HepG2 (cell line): ENCODE measurements around the gene IRF1. TPM values are rescaled to one million over a fixed set of nuclear protein-coding genes. Genes with fewer than 3 reads are reported as not detected.

Source experiments
- GATA4 ChIP-seq: sonication (generic); IDR thresholded peaks from 2 replicates; pipeline ENCODE4 v1.6.1; 2016; ENCODE audit warnings: antibody characterized with exemption, low read depth, borderline replicate concordance
- HOXA7 ChIP-seq: sonication (generic); formaldehyde crosslinking; IDR thresholded peaks from 2 replicates; pipeline ENCODE4 v1.8.1; 2022; ENCODE audit warnings: mild to moderate bottlenecking, missing genetic modification reagents, moderate library complexity
- POLR2AphosphoS5 ChIP-seq: IDR thresholded peaks from 2 replicates; pipeline ENCODE4 v1.6.1; 2012; ENCODE audit warnings: low read depth, low read length
- REST ChIP-seq, 2 experiments: IDR thresholded peaks; 2 replicates each; pipeline ENCODE4 v1.6.1; 2011 to 2012; ENCODE audit warnings: low read length in 2 of 2, borderline replicate concordance in 1 of 2, low read depth in 1 of 2, mild to moderate bottlenecking in 1 of 2, moderate library complexity in 1 of 2
- SMC3 ChIP-seq: IDR thresholded peaks from 2 replicates; pipeline ENCODE4 v1.6.1; 2011; ENCODE audit warnings: low read length, improper control_type of control experiment
- STAG1 ChIP-seq: sonication (generic); formaldehyde crosslinking; IDR thresholded peaks from 2 replicates; pipeline ENCODE4 v1.4.0; 2020; ENCODE audit warnings: missing genetic modification reagents
- TBP ChIP-seq: sonication (generic); formaldehyde crosslinking; IDR thresholded peaks from 2 replicates; pipeline ENCODE4 v1.5.0; 2020; ENCODE audit warnings: missing genetic modification reagents
- THAP11 ChIP-seq: IDR thresholded peaks from 2 replicates; pipeline ENCODE4 v1.6.1; 2016; ENCODE audit warnings: missing biosample characterization, missing genetic modification reagents
- ZHX1 ChIP-seq: sonication (generic); formaldehyde crosslinking; IDR thresholded peaks from 2 replicates; pipeline ENCODE4 v1.8.1; 2022; ENCODE audit warnings: low read depth, mild to moderate bottlenecking, missing genetic modification reagents
- ZNF382 ChIP-seq: sonication (generic); formaldehyde crosslinking; IDR thresholded peaks from 2 replicates; pipeline ENCODE4 v1.5.0; 2020; ENCODE audit warnings: missing genetic modification reagents, mild to moderate bottlenecking, borderline replicate concordance
- ZNF407 ChIP-seq: sonication (generic); formaldehyde crosslinking; IDR thresholded peaks from one replicate; pipeline ENCODE4 v1.5.1; 2020; ENCODE audit warnings: mild to moderate bottlenecking, missing genetic modification reagents; ENCODE audit errors: not compliant biosample characterization
- ZNF616 ChIP-seq: sonication (generic); formaldehyde crosslinking; IDR thresholded peaks from 2 replicates; pipeline ENCODE4 v1.5.0; 2020; ENCODE audit warnings: low read depth, mild to moderate bottlenecking, missing genetic modification reagents
- ZNF839 ChIP-seq: sonication (generic); formaldehyde crosslinking; IDR thresholded peaks from 2 replicates; pipeline ENCODE4 v1.4.0; 2020; ENCODE audit warnings: missing genetic modification reagents, mild to moderate bottlenecking, borderline replicate concordance
- polyA plus RNA-seq, 8 experiments: library from polyadenylated mRNA; depleted of rRNA in 3 of 8; stranded (reverse) in 7 of 8; unstranded in 1 of 8; fragments of >200 nt; fragmentation: Illumina TruSeq in 4 of 8; extraction: Trizol in 4 of 8; gene quantifications; 2 replicates each; pipeline versions ENCODE4 v1.2.1 to v1.2.3, GENCODE V29; 2011 to 2016; ENCODE audit warnings: low read depth in 4 of 8, missing spikeins in 1 of 8, mixed read lengths in 1 of 8; ENCODE audit not compliant: insufficient read depth in 1 of 8
- total RNA-seq, 5 experiments: library from RNA; depleted of rRNA; stranded (reverse); fragments of >200 nt; fragmentation: Illumina TruSeq; extraction: Trizol; gene quantifications; 2 replicates each; pipeline ENCODE4 v1.2.3, GENCODE V29; 2016; ENCODE audit warnings: low read depth in 1 of 5

The IRF1 gene
- total and polyA plus RNA-seq, 2 of the 13 experiments (the other 11 are each of a cell fraction or from before 2014, with no cell fraction given) = 4.1 to 8.8 TPM

GRCh38 chr5:132500931-132501628 lies 10.5 kb upstream of the IRF1 start (continued):
- no peak for TF ChIP-seq ZNF407 (CRISPR knock-in tag)
- no peak for TF ChIP-seq ZNF616
- no peak for TF ChIP-seq ZHX1
- TF ChIP-seq ZNF382 (CRISPR knock-in tag) = no peak
- TF ChIP-seq STAG1 = peak; percentile 94
- peak; percentile 91 for TF ChIP-seq SMC3
- no peak for TF ChIP-seq POLR2AphosphoS5
- TF ChIP-seq THAP11 (CRISPR knock-in tag) = 0 out of 2 replicates have a peak, but pooled peaks have one; percentile 38
- no peak for TF ChIP-seq TBP (CRISPR knock-in tag)
- TF ChIP-seq GATA4 = peak; percentile 85
- TF ChIP-seq HOXA7 (CRISPR knock-in tag) = no peak
- TF ChIP-seq ZNF839 (CRISPR knock-in tag) = no peak
- TF ChIP-seq REST (IDR thresholded peaks at IDR 0.05; ENCODE audit: borderline replicate concordance in 1 of 2, low read depth in 1 of 2, low read length in 2 of 2) = no peak
